Measurements from ENCODE around the gene NAMPT. TPM values are rescaled to one million over a fixed set of nuclear protein-coding genes. Genes with fewer than 3 reads are reported as not detected.
"Not testable (repeated sequence)": the region's sequence is repeated elsewhere in the genome, so short reads cannot be mapped to it uniquely, and the experiment has no call there.

NAMPT gene
- total RNA-seq, 3 donors from 2014 or later (not counting 1 experiment from before 2014, with no cell fraction given), result 194 to 414 (median 270) TPM

DNA sequence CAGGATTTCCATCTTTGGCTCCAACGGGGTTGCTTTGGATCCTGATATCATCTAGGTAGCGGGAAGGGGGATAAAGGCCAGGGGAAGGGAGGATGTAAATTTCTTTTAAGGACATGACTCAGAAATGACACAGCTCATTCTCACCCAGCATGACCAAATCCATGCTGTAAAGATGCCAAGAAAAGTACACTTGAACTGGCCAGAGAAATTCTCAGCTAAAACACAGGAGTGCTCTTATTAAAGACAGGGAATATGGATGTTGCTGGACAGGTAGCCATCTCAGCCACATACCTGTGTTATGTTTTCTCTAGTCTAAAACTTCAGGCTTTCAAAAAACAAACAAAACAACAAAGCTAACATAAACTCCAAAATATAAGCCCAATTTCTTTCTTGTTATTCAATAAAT is 68.3 kb downstream of the NAMPT start:
- Histone ChIP-seq H3K9me3 (ENCODE audit: control insufficient read depth, insufficient read depth, low read length) (no peaks in the 10 kb centered on the region), H3K4me3 (ENCODE audit: low read length) (no peak overlapping the region), H3K27ac (ENCODE audit: low read length) (no peak overlapping the region), H3K36me3 (ENCODE audit: control insufficient read depth, insufficient read depth, low read length) (no peaks in the 10 kb centered on the region), H3K4me1 (ENCODE audit: control insufficient read depth, insufficient read depth, low read length) (no peaks in the 10 kb centered on the region), H3K27me3 (ENCODE audit: control insufficient read depth, insufficient read depth, low read length) (no peaks in the 10 kb centered on the region)
- Mint-ChIP-seq H3K27ac (no peak overlapping the region), H3K4me3 (no peak overlapping the region), H3K4me1 (no peaks in the 10 kb centered on the region), H3K27me3 (ENCODE audit: low read depth in 2 of 2) (peaks cover 21 to 32% of the 10 kb centered on the region in 2 donors), H3K36me3 (no peaks in the 10 kb centered on the region), H3K9me3 (no peaks in the 10 kb centered on the region)
- intact Hi-C loops (cut with micrococcal nuclease), result no loop called here
- ATAC-seq (no peak), DNase-seq (no peak)
- 56% methylated on average over 2 of the region's 2 CpGs for WGBS (ENCODE audit: insufficient coverage)
- TF ChIP-seq, protein P1, sequence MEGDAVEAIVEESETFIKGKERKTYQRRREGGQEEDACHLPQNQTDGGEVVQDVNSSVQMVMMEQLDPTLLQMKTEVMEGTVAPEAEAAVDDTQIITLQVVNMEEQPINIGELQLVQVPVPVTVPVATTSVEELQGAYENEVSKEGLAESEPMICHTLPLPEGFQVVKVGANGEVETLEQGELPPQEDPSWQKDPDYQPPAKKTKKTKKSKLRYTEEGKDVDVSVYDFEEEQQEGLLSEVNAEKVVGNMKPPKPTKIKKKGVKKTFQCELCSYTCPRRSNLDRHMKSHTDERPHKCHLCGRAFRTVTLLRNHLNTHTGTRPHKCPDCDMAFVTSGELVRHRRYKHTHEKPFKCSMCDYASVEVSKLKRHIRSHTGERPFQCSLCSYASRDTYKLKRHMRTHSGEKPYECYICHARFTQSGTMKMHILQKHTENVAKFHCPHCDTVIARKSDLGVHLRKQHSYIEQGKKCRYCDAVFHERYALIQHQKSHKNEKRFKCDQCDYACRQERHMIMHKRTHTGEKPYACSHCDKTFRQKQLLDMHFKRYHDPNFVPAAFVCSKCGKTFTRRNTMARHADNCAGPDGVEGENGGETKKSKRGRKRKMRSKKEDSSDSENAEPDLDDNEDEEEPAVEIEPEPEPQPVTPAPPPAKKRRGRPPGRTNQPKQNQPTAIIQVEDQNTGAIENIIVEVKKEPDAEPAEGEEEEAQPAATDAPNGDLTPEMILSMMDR (IDR thresholded peaks at IDR 0.05), result no peak

GRCh38 chr7:106215868-106216516 is 68.8 kb downstream of the NAMPT start:
- H3K27me3 ChIP-seq (ENCODE audit: control insufficient read depth, insufficient read depth, low read length), result no peaks in the 10 kb centered on the region
- Mint-ChIP-seq H3K9me3 (no peaks in the 10 kb centered on the region), H3K27ac (no peak overlapping the region), H3K4me3 (no peak overlapping the region), H3K4me1 (no peaks in the 10 kb centered on the region), H3K36me3 (no peaks in the 10 kb centered on the region), H3K27me3 (ENCODE audit: low read depth in 2 of 2) (peaks cover 19 to 32% of the 10 kb centered on the region in 2 donors)
- H3K4me3 ChIP-seq (ENCODE audit: low read length), result no peak overlapping the region
- TF ChIP-seq, protein P1 (IDR thresholded peaks at IDR 0.05), result no peak
- DNase-seq (no peak), ATAC-seq (no peak)
- H3K9me3 ChIP-seq (ENCODE audit: control insufficient read depth, insufficient read depth, low read length), result no peaks in the 10 kb centered on the region
- H3K4me1 ChIP-seq (ENCODE audit: control insufficient read depth, insufficient read depth, low read length), result no peaks in the 10 kb centered on the region
- H3K36me3 ChIP-seq (ENCODE audit: control insufficient read depth, insufficient read depth, low read length), result no peaks in the 10 kb centered on the region
- no peak overlapping the region for H3K27ac ChIP-seq (ENCODE audit: low read length)
- WGBS (ENCODE audit: insufficient coverage), result 81% methylated on average over 5 of the region's 8 CpGs
- intact Hi-C loops (cut with micrococcal nuclease), result no loop called here

- H3K27ac ChIP-seq (ENCODE audit: low read length); intact Hi-C loops (cut with micrococcal nuclease); H3K27ac Mint-ChIP-seq; H3K4me1 Mint-ChIP-seq; H3K9me3 ChIP-seq (ENCODE audit: control insufficient read depth, insufficient read depth, low read length); H3K9me3 Mint-ChIP-seq; H3K27me3 ChIP-seq (ENCODE audit: control insufficient read depth, insufficient read depth, low read length); H3K36me3 ChIP-seq (ENCODE audit: control insufficient read depth, insufficient read depth, low read length); H3K4me1 ChIP-seq (ENCODE audit: control insufficient read depth, insufficient read depth, low read length); H3K36me3 Mint-ChIP-seq; H3K4me3 Mint-ChIP-seq; DNase-seq; ATAC-seq; H3K4me3 ChIP-seq (ENCODE audit: low read length): not testable (repeated sequence)
- H3K27me3 Mint-ChIP-seq (ENCODE audit: low read depth in 2 of 2), result peaks cover 21 to 48% of the 10 kb centered on the region in 2 donors
- WGBS (ENCODE audit: insufficient coverage), result 90% methylated on average over 7 of the region's 7 CpGs
These were observed 75.8 kb downstream of the NAMPT start for GRCh38 chr7:106208944-106209343.

DNA sequence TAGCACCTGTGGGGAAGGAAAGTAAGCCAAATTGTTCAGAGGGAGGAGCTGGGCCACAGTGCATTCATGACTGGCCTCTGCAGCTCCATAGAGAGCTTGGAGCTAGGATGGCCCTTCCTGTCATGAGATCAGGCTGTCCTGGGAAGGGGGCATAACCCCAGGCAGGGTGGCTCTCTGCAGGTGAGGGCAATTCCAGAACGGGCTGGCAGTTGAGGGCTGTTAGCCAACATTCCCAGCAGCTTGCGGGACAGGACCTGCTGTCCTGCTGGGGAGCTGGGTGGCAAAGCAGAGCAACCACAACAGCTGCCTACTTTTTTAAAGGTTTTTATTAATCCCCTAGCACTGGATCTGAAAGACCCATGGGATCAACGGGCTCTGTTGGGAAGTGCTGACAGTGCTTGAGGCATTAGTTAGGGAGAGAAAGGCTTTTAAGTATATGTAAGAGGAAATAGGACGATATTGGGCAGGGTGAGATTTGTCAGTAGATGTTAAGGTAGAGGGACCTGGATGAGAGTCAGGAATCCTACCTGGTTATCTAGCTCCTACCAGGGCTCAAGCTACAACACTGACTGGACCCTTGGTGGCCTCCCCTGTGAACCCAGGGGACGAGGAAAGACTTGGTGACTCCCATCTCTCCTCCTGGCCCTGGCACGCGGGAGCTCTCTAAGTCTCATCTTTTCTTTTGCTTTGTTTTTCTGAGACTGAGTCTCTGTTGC is 77.8 kb downstream of the NAMPT start:
- Histone ChIP-seq H3K9me3 (ENCODE audit: control insufficient read depth, insufficient read depth, low read length) (no peaks in the 10 kb centered on the region), H3K27ac (ENCODE audit: low read length) (no peak overlapping the region), H3K27me3 (ENCODE audit: control insufficient read depth, insufficient read depth, low read length) (peaks cover 4% of the 10 kb centered on the region), H3K36me3 (ENCODE audit: control insufficient read depth, insufficient read depth, low read length) (no peaks in the 10 kb centered on the region), H3K4me3 (ENCODE audit: low read length) (no peak overlapping the region), H3K4me1 (ENCODE audit: control insufficient read depth, insufficient read depth, low read length) (no peaks in the 10 kb centered on the region)
- intact Hi-C loops (cut with micrococcal nuclease), result no loop called here
- no peak for DNase-seq
- Mint-ChIP-seq H3K36me3 (no peaks in the 10 kb centered on the region), H3K9me3 (no peaks in the 10 kb centered on the region), H3K27ac (no peak overlapping the region), H3K4me1 (no peaks in the 10 kb centered on the region), H3K4me3 (no peak overlapping the region), H3K27me3 (ENCODE audit: low read depth in 2 of 2) (peaks cover 15 to 53% of the 10 kb centered on the region in 2 donors)
- WGBS (ENCODE audit: insufficient coverage), result 92% methylated on average over 7 of the region's 7 CpGs
- ATAC-seq, result no peak
- TF ChIP-seq, protein P1 (IDR thresholded peaks at IDR 0.05), result no peak

Measured in natural killer cell (primary cell).